Keratinocyte (primary cell): ENCODE data around the gene CHCHD5.
"Not testable (repeated sequence)": the region's sequence is repeated elsewhere in the genome, so short reads cannot be mapped to it uniquely, and the experiment has no call there.

ENCODE experiments used
- EZH2 ChIP-seq: IDR thresholded peaks from one replicate; pipeline ENCODE4 v1.6.1; 2012; ENCODE audit warnings: inconsistent platforms, mild to moderate bottlenecking, low read length, moderate library complexity
- TF ChIP-seq, protein P1 (sequence below), 3 experiments: IDR thresholded peaks in 1 of 3; conservative IDR thresholded peaks in 1 of 3; optimal IDR thresholded peaks in 1 of 3; 2 replicates in 2 of 3; 3 replicates in 1 of 3; pipeline versions ENCODE3 to v1.5.1; 2011; ENCODE audit warnings: low read length in 3 of 3, mild to moderate bottlenecking in 3 of 3, moderate library complexity in 2 of 3, control low read depth in 1 of 3, inconsistent platforms in 1 of 3; ENCODE audit not compliant: insufficient read depth in 2 of 3; ENCODE audit errors: extremely low read depth in 1 of 3

GRCh38 chr2:112612283-112612682, 27.9 kb downstream of the CHCHD5 start:
- not testable (repeated sequence) for TF ChIP-seq EZH2
- TF ChIP-seq, protein P1, sequence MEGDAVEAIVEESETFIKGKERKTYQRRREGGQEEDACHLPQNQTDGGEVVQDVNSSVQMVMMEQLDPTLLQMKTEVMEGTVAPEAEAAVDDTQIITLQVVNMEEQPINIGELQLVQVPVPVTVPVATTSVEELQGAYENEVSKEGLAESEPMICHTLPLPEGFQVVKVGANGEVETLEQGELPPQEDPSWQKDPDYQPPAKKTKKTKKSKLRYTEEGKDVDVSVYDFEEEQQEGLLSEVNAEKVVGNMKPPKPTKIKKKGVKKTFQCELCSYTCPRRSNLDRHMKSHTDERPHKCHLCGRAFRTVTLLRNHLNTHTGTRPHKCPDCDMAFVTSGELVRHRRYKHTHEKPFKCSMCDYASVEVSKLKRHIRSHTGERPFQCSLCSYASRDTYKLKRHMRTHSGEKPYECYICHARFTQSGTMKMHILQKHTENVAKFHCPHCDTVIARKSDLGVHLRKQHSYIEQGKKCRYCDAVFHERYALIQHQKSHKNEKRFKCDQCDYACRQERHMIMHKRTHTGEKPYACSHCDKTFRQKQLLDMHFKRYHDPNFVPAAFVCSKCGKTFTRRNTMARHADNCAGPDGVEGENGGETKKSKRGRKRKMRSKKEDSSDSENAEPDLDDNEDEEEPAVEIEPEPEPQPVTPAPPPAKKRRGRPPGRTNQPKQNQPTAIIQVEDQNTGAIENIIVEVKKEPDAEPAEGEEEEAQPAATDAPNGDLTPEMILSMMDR (optimal IDR thresholded peaks at IDR 0.05 in 1 of 3, IDR thresholded peaks at IDR 0.05 in 1 of 3, conservative IDR thresholded peaks at IDR 0.05 in 1 of 3; ENCODE audit: extremely low read depth in 1 of 3, insufficient read depth in 2 of 3, low read length in 3 of 3) = not testable (repeated sequence)
